GM18519 (cell line): ENCODE results near the gene RCCD1.
A peak's percentile ranks its signal among the peaks of the same experiment; 100 is the strongest.

Experiments
- ATAC-seq: cut with Tn5 transposase; IDR thresholded peaks from one replicate; pipeline ENCODE4 v1.9.1; 2021; ENCODE audit warnings: mild to moderate bottlenecking, moderate library complexity; ENCODE audit not compliant: unreplicated experiment, low FRiP score

RCCD1 gene

DNA sequence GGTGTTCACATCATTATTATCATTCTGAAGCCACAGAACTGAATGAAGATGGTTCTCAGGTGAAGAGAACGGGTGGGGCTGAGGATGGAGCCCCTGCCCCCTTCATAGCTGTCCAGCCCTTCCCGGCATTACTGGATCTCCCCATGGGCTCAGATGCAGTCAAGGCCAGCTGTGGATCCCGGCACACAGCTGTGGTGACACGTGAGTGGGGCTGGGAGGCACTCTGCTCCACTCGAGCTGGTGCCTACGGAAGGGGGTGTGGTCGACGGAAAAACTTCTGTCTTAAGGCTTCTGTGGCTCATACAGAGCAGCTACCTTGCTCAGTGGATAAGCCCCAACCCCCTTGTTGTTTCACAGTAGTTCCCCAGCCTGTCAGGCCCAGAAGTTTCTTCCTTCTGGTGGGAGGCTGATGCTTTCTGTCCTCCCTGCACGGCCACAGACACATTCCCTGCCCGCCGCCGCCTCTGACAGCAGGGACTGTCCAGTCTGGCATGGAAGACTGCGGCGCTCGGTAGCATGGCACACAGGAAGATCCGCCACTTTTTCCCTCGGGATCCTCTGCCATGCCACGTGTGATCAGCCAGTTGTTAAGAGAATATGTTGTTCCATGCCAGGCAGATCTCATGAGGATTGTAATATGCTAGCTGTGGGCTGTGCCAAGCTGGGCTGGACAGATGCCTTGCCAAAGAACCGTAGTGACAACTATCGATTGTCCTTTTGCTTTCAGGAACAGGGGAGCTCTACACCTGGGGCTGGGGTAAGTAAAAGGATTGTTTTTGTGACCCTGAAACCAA is 5.8 kb downstream of the RCCD1 start:
- no peak for ATAC-seq

DNA sequence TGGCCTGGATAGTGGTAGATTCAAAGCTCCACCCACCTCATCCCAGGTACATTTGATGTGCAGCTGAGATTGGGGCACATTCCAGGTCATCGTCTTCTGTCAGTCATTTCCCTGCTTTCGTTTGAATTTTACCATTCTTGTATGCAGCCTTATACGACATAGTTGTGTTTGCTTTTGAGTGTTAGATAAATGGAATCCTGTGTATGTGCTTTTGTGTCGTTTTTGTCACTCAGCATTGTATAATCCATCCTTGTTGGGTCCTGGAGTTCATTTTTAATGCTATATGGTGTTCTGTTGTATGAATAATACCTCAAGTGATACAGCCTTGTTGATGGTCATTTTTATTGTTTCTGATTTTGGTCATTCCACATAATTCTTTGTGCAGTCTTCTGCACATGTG is 7.3 kb downstream of the RCCD1 start:
- ATAC-seq: no peak

DNA sequence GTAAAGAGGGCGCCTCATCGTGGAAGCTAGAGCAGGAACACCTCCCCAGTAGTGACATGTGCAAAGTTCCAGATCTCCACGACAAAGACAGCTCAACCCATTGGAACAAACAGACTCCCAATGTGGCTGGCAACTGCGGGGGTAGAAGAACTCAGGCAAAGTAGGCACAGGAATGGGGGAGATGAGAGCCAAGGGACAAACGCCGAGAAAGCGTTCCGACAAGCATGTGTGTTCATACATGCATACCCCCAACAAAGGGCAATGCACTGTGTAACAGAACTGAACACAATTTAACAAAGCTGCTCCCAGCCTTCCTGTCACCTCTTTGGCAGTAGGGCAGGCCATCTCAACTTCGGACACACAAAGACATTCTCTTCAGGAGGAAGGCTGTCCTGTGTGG is 11.6 kb downstream of the RCCD1 start:
- ATAC-seq: no peak

DNA sequence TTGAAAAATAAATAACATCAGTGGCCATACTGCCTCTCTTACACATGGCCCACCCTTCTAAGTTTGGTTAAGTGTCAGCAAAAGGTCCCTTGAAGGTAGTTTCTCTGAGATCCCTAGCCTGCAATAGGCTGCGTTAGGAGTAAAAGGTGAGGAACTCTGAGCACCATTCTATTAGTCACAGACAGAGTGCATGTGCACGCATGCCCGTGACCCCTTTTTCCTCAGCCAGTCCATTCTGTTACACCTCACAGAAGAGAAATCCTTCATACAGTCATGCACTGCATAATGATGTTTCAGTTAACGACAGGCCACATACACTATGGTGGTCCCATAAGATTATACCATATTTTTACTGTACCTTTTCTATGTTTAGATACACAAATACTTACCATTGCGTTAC is 12.5 kb downstream of the RCCD1 start:
- ATAC-seq: no peak

DNA sequence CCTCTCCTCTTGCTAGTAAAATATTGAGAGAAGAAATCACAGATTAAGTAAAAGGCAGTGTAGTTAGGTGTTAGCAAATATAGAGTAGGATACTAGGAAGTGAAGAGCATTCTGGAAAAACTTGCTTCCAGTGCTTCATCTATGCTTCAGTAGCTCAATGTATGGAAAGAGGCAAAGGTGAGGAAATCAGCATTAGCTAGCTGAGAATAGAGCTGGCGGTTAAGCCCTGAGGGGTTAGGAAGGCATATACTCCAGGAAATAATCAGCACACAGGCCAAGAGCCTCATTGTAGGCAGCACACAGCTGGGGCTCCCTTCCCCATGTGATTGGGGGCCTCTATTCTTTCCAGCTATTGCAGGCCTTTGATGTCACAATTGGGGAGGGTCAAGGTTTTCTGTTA is 13.8 kb downstream of the RCCD1 start:
- ATAC-seq: no peak

DNA sequence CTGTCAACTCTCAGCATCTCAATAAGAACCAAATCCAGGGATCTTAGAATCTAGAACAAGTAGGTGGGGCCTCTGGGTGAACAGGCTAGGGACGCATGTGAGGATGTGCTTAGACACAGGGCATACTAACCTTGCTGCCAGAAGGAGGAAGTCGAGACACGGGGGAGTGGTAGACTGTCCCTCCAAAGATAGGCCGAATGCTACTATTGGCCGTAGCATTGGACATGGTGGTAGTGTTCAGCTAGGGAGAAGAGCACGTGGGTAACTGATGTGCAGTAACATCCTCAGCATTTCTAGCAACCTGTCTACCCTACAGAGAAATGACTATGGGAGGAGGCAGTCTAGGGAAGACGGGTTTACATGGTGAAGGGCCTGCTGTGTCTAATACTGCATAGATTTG is 15.6 kb downstream of the RCCD1 start:
- no peak for ATAC-seq

DNA sequence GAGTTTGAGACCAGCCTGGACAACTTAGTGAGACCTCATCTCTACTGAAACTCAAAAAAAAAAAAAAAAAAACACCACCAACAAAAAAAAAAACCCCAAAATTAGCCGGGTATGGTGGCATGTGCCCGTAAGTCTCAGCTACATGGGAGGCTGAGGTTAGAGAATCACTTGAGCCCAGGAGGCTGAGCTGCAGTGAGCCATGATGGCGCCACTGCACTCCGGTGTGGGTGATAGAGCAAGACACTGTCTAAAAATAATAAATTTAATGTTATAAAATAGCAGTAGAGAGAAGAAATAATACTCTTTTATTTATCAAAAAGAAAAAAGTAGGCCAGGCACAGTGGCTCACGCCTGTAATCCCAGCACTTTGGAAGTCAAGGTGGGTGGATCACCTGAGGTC is 17.4 kb downstream of the RCCD1 start:
- no peak for ATAC-seq

DNA sequence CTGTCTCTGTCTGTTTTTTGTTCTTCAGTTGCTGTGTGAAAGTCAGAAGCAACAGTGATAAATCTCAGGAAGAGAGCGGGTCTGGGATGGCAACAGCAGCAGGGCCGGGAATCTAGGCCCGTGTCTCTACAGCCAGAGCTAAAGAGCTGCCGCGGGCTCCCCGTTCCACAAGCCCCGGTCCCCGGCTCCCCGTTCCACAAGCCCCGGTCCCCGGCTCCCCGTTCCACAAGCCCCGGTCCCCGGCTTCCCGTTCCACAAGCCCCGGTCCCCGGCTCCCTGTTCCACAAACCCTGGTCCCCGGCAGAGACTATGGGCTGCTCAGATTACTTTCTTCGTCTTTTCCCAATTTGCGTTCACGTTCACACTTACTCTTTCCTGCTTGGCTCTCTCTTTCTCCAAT is 19.5 kb downstream of the RCCD1 start:
- no peak for ATAC-seq

DNA sequence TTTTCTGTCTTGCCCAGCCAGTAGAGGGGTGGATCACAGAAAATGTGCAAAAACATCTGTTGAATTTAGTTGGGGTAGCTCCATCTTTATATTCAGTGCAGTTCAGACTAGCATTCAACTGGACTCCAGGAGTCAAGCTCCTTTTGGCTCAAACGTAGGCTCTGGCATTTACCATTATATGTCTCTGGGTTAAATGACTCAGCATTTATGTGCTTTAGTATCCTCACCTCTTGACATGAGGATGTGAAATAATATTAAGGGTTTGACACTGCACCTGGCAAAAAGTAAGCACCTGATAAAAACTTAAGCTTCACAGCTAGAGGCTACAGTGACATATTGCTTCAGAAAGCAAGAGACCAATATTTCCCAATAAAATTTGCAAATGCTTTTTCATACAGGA is 24.9 kb downstream of the RCCD1 start:
- ATAC-seq: no peak

DNA sequence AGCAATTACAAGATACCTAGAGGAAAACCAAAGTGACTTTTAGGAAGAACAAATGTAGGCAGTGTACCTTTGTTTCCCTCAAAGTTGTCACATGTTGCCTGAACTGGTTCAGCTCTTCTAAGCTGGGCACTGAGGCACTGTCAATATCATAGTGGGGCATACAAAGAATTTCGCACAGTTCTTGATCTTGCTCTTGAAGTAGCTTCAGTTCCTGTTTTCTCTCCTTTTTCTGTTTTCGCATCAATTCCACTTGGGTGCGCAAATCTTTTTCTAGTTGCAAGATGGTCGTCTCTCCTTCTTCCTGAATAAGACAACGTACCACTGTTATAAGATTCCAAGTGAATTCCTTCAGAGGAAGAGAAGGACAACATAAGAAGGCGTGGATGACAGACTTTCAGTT is 27.0 kb downstream of the RCCD1 start:
- ATAC-seq: peak; percentile 79

DNA sequence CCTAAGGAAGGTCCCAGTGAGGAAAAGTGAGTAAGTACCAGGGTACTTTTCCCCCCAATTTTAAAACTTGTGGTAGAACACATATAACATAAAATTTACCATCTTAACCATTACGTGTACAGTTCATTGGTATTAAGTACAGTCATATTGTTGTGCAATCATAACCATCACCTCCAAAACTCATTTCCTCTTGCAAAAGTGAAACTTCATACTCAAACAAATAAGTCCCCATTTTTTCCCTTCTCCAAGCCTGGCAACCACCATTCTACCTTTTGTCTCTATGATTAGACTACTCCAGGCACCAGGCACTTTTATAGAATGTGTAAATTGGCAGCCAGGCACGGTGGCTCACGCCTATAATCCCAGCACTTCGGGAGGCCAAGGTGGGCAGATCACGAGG is 27.5 kb downstream of the RCCD1 start:
- ATAC-seq: peak; percentile 31

DNA sequence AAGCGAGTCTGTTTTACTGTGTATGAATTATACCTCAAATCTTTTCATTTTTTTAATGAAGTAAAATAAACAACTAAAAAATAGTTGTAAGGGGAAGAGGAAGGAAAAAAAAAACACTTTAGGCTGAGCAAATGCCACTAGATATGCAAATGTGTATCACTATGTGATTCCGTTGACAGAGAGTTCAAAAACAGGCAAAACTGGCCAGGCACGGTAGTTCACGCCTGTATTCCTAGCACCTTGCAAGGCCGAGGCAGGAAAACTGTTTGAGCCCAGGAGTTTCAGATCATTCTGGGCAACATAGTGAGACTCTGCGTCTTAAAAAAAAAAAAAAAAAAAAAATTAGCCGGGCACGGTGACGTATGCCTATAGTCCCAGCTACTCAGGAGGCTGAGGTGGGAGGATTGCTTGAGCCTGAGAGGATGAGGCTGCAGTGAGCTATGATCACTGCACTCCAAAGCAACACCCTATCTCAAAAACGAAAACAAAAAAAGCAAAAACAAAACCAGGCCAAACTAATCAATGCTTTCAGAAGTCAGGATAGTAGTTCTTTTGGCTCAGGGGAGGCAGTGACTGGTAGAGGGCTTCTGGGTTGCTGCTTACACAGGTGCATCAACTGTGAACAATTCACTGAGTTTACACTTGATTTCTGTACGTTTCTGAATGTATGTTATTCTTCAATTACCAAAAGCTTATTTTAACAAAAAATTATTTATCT is 32.3 kb downstream of the RCCD1 start:
- peak; percentile 70 for ATAC-seq

DNA sequence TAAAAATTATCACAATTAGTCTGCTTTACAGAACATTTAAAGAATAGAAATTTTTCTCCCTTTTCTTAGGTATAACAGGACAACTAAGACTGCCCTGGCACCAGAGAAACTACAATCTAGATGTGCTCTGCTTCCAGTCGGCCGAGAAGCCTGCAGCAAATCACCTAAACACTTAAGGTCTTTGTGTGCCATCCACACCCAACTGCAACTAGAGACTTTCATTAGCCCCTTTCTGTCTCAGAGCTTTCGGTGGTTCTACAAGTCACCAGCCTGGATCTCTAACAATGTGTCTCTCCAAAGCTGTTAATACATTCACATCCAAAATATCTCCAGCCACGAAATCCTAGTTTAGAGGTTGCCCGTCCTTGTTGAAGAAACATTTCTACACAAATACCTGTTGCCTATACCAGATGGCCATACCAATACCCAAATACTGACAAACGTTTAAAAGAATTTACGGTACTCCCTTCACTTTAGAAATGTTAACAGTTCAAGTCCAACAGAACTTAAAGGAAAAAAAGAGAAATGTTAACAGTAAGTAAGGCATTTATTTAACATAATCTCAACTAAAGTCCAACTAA is 33.0 kb downstream of the RCCD1 start:
- ATAC-seq: no peak

DNA sequence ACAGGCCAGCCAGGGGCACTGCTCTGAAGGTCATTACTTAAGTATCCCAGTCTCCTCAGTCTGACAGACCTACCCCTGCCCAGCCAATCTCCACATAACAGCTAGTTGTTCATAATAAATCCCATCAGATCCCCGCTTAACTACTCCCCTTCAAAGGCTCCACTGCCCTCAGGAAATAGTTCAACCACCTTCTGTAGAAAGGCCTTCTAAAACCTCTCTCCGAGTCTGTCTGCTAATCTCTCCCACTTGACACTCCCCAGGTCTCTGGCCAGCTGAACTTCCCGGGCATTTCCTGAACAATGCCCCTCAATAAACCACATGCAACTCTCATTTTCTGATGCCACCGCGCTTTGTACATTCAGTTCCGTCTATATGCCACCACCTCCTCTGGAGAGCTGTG is 33.6 kb downstream of the RCCD1 start:
- ATAC-seq: no peak

DNA sequence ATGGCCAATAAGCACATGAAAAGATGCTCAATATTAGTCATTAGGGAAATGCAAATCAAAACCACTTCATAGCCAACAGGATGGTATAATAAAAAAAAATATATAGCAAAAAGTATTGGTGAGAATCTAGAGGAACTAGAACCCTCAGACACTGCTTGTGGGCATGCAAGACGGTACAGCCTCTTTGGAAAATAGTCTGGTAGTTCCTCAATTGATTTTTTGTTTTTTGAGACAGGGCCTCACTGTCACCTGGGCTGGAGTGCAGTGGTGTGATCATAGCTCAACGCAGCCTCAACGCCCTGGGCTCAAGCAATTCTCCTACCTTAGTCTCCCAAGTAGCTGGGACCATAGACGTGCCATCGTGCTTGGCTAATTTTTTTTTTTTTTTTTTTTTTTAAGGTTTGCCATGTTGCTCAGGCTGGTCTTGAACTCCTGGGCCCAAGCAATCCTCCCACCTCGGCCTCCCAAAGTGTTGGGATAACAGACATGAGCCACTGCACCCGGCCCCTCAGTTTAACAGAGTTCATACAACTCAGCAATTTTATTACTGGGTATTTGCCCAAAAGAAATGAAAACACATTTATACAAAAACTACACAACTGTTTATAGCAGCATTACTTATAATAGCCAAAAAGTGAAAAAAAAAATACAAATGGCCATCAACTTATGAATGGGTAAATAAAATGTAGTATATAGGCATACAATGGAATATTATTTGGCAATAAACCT is 34.5 kb downstream of the RCCD1 start:
- ATAC-seq: no peak

DNA sequence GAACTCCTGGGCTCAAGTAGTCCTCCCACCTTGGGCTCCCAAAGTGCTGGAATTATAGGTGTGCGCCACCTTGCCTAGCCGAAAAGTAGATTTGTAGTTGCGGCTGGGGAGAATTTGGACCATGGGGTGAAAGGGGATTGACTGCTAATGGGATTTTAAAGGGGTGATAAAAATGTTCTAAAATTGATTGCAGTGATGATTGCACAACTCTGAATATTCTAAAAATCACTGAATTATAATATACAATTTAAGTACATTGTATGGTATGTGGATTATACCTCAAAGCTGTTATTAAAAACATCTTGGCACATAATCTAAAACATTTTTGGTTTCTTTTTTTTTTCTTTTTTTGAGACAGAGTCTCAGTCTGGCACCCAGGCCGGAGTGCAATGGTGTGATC is 35.8 kb downstream of the RCCD1 start:
- no peak for ATAC-seq

DNA sequence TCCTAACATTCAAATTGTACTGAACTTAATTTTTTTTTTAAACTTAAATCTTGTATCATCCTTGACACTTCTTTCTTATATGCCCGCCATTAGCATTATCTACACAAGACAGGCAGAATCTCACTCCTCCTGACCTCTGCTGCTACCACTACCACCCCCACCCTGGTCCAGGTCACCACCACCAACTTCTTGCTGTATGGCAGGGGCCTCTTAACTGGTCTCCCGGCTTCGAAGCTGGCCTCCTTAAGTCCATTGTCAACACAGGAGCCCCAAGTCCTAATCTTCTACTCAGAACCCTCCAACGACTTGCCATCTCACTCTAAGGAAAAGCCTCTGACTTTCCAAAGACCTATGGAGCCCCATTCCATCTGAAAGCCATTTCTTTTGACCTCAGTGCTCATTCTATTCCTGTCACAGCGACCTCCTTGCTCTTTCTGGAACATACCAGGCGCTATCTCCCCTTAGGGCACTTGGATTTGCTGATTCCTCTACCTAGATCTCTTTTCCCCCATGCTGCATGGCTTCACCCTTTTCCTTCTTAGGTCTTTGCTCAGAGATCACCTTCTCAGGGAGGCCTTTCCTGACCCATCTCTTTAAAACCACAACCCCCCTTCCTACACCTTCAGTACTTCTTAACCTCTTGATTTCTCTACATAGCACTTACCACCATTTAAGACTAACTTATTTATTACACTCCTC is 37.1 kb downstream of the RCCD1 start:
- ATAC-seq: no peak

DNA sequence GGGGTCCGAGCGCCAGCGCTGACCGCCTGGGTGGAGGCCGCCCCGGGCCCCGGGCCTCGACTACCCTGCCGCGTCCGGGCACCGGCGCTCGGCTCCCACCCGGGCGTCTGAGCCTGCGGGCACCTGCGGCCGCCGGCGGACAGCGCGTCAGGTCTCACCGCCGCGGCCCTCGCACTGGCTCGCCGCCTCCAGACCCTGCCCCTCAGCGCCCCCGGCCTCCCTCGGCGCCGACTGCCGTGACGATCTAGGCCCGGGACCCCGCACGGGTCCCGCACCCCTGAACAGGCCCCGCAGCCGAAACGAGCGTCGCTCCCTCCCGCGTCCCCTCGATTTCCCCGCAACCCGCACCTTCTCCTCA is 39.4 kb downstream of the RCCD1 start:
- peak; percentile 9 for ATAC-seq

DNA sequence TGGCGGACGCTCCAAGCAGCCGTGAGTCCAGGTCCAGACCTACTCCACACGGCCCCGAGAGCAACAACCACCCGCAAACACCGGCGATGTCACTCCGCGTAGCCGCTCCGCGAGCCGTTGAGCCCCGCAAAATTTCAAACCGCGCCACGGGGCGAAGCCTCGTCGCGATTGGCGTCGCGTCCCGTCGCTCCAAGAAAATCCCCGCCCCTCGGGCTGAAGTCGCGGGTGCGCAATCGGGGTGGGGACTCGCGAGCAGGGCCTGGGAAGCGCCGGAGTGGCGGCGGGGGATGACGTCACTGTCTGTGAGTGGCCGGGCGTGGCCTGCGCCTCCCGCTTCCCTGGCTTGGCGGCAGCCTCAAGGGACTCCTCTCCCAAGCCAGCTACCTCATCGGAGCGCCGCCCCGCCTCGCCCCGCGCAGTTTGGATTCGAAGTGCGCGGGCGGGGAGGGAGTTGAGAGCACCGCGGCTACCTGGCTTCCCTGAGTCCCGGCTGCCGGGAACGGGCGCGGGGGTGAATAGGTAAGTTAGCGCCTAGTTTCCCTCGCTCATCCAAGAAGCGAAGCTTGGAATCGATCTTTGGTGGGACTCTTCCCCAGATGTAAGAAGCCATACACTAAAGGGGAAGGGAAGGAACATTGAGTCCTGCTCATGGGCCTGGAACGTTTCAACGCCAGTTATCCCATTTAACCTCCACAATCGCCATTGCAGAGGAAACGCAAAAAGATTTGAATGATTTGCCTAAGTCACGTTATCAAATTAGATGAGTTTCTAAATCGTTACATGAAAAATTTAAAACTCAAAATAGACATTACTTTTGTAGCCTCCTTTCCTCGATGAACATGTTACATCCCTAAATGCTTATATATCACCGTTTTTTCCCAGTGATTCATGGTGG is 40.0 kb downstream of the RCCD1 start, which contains the start of gene PRC1:
PRC1 (minus strand) TSS at position 119 of the 895 bp plus-strand sequence; CDS start at position 1, 118 bp downstream.
- ATAC-seq: peak; percentile 84

DNA sequence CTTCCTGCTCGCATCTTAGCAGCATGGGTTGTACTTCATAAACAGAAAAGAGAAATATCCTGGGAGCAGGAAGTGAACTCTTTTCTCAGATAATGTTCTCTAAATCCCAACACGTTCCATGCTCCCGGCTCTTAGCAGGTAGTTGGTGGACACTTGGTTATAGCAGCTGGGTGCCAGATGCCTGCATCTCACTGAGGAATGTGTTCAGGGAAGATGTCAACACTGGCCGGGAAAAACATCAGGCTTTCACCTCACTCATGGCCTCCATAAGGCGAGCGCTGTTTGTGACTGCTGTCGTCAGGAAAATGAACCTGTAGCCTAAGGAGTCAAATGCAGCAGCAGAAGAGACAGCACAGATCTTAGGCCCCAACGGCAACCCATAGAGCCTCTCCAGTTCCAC is 44.1 kb downstream of the RCCD1 start:
- no peak for ATAC-seq
